Loucy (cell line): ENCODE results near the gene SDF2L1.

Source experiments
- H2AFZ ChIP-seq: fragments of 200-600 bp; sonication (generic); 2 replicates; pipeline ENCODE4 v1.6.0; 2016; ENCODE audit warnings: antibody characterized with exemption, mild to moderate bottlenecking, low read length, moderate library complexity
- H3F3A ChIP-seq: fragments of 200-600 bp; 2 replicates; pipeline ENCODE4 v1.6.0; 2016; ENCODE audit warnings: antibody characterized with exemption, low read depth, mild to moderate bottlenecking
- H3K27me3 ChIP-seq: fragments of 200-600 bp; sonication (generic); 2 replicates; pipeline ENCODE4 v1.6.1; 2014; ENCODE audit warnings: low read length, mild to moderate bottlenecking; ENCODE audit not compliant: insufficient read depth, poor library complexity, severe bottlenecking
- H3K36me3 ChIP-seq: fragments of 200-600 bp; sonication (generic); 2 replicates; pipeline ENCODE4 v1.6.1; 2016; ENCODE audit warnings: low read length; ENCODE audit not compliant: insufficient read depth
- H3K4me1 ChIP-seq: fragments of 200-600 bp; sonication (generic); 2 replicates; pipeline ENCODE4 v1.5.1; 2014; ENCODE audit warnings: low read length, mild to moderate bottlenecking; ENCODE audit not compliant: insufficient read depth, poor library complexity, severe bottlenecking
- H3K4me2 ChIP-seq: fragments of 200-600 bp; sonication (generic); 2 replicates; pipeline ENCODE4 v1.6.0; 2014; ENCODE audit warnings: antibody characterized with exemption, low read length, low read depth, mild to moderate bottlenecking; ENCODE audit not compliant: poor library complexity, severe bottlenecking
- H3K4me3 ChIP-seq: fragments of 200-600 bp; sonication (generic); 2 replicates; pipeline ENCODE4 v1.5.1; 2014; ENCODE audit warnings: low read length, mild to moderate bottlenecking, mixed read lengths; ENCODE audit not compliant: poor library complexity, severe bottlenecking
- H3K79me2 ChIP-seq: fragments of 200-600 bp; sonication (generic); 2 replicates; pipeline ENCODE4 v1.6.1; 2014; ENCODE audit warnings: low read length; ENCODE audit not compliant: insufficient read depth
- H3K9ac ChIP-seq: fragments of 200-600 bp; sonication (generic); 2 replicates; pipeline ENCODE4 v1.6.0; 2014; ENCODE audit warnings: mild to moderate bottlenecking, low read depth, low read length, moderate library complexity; ENCODE audit not compliant: poor library complexity, severe bottlenecking
- H3K9me2 ChIP-seq: fragments of 200-600 bp; sonication (generic); replicated peaks from 2 replicates; pipeline ENCODE4 v1.6.1; 2016; ENCODE audit warnings: low read depth, low read length, mixed read lengths
- H3K9me3 ChIP-seq: fragments of 200-600 bp; sonication (generic); 2 replicates; pipeline ENCODE4 v1.6.1; 2014; ENCODE audit warnings: mild to moderate bottlenecking, antibody characterized with exemption, low read length, low read depth; ENCODE audit not compliant: insufficient read depth
- H4K20me1 ChIP-seq: fragments of 200-600 bp; sonication (generic); 2 replicates; pipeline ENCODE4 v1.6.0; 2014; ENCODE audit warnings: antibody characterized with exemption, low read length, mild to moderate bottlenecking; ENCODE audit not compliant: insufficient read depth, poor library complexity, severe bottlenecking
- EZH2phosphoT487 ChIP-seq: fragments of 200-600 bp; IDR thresholded peaks from 2 replicates; pipeline ENCODE4 v1.6.1; 2018; ENCODE audit warnings: antibody characterized with exemption, mild to moderate bottlenecking, moderate library complexity, borderline replicate concordance
- TF ChIP-seq, protein P1 (sequence below): fragments of 200-600 bp; sonication (generic); conservative IDR thresholded peaks from 2 replicates; pipeline ENCODE4 v1.5.1; 2014; ENCODE audit warnings: mild to moderate bottlenecking, antibody characterized with exemption, low read length

SDF2L1 gene

DNA sequence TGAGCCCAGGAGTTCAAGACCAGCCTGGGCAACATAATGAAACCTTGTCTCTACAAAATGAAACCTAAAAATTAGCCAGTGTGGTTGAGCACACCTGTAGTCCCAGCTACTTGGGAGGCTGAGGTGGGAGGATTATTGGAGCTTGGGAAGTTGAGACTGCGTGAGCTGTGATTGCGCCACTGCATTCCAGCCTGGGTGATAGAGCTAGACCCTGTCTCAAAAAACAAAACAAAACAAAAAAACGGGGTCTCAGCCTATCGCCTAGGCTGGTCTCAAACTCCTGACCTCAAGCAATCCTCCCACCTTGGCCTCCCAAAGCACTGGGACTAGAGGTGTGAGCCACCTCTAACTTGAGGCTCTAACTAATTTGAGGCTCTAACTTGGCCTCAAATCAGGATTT, 37.3 kb downstream of the SDF2L1 start:
- no peak for TF ChIP-seq EZH2phosphoT487
- TF ChIP-seq, protein P1, sequence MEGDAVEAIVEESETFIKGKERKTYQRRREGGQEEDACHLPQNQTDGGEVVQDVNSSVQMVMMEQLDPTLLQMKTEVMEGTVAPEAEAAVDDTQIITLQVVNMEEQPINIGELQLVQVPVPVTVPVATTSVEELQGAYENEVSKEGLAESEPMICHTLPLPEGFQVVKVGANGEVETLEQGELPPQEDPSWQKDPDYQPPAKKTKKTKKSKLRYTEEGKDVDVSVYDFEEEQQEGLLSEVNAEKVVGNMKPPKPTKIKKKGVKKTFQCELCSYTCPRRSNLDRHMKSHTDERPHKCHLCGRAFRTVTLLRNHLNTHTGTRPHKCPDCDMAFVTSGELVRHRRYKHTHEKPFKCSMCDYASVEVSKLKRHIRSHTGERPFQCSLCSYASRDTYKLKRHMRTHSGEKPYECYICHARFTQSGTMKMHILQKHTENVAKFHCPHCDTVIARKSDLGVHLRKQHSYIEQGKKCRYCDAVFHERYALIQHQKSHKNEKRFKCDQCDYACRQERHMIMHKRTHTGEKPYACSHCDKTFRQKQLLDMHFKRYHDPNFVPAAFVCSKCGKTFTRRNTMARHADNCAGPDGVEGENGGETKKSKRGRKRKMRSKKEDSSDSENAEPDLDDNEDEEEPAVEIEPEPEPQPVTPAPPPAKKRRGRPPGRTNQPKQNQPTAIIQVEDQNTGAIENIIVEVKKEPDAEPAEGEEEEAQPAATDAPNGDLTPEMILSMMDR = no peak
- no peaks in the 10 kb centered on the region for H3K27me3 ChIP-seq
- H3K9me3 ChIP-seq = no peaks in the 10 kb centered on the region
- H3K9ac ChIP-seq = no peak overlapping the region
- no peaks in the 10 kb centered on the region for H3K9me2 ChIP-seq
- no peaks in the 10 kb centered on the region for H3K79me2 ChIP-seq
- no peak overlapping the region for H2AFZ ChIP-seq
- H3K4me3 ChIP-seq = no peak overlapping the region
- no peaks in the 10 kb centered on the region for H3K4me1 ChIP-seq
- peaks cover 24% of the 10 kb centered on the region; the same call in 1 of the 2 replicates for H3K36me3 ChIP-seq
- no peak overlapping the region for H3K4me2 ChIP-seq
- H4K20me1 ChIP-seq = no peaks in the 10 kb centered on the region
- no peaks in the 10 kb centered on the region for H3F3A ChIP-seq

GRCh38 chr22:21680830-21681565, 38.9 kb downstream of the SDF2L1 start:
- Histone ChIP-seq H3F3A (no peaks in the 10 kb centered on the region), H3K9me3 (no peaks in the 10 kb centered on the region), H3K79me2 (no peaks in the 10 kb centered on the region), H3K9me2 (no peaks in the 10 kb centered on the region), H3K9ac (no peak overlapping the region), H3K27me3 (no peaks in the 10 kb centered on the region), H3K4me3 (no peak overlapping the region), H3K4me1 (no peaks in the 10 kb centered on the region), H3K4me2 (no peak overlapping the region), H3K36me3 (peaks cover 20% of the 10 kb centered on the region; the same call in 1 of the 2 replicates), H4K20me1 (no peaks in the 10 kb centered on the region), H2AFZ (no peak overlapping the region)
- TF ChIP-seq EZH2phosphoT487 = no peak
- TF ChIP-seq, protein P1 = no peak

DNA sequence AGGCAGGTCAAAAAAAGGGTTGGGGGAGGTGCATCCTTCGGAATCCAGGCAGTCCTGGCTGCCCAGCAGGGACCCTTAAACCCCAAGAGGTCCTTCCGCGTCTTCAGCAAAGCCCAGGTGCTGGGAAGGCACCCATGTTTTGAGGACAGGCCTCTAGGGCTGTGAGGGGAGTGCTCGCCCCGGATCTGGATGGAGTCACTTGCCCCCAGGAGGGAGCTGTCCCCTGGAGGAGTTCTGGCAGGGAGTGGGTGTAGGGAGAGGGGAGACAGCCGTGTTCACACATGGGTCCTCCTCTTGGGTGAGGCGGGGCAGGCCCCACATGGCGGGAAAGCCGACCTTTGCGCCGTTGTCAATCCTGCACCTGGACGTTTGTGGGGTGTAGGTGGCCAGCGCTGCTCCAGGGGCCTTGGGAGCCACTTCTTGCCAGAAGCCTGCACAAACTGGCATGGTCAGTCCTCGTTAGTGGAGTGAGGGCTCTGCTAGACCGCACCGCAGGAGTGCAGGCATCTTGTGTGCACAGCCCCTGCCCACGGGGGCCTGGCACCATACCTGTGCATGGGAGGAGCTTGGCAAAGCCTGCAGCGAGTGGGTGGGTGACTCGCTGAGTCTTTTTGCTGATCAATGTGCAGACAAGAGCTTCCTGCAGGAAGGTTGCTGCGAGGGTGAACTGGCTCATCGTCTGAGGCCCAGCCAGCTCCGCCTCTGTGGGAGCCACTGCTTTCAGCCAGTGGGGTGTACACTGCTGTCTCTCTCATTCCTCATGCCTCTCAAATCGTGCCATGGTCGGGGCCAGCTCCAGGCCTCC, 39.7 kb downstream of the SDF2L1 start:
- Histone ChIP-seq H3K9ac (no peak overlapping the region), H3K4me2 (no peak overlapping the region), H4K20me1 (no peaks in the 10 kb centered on the region), H3K9me3 (no peaks in the 10 kb centered on the region), H3K4me3 (no peak overlapping the region), H3K27me3 (no peaks in the 10 kb centered on the region), H3K36me3 (peaks cover 22% of the 10 kb centered on the region; the same call in 1 of the 2 replicates), H3K4me1 (no peaks in the 10 kb centered on the region), H3F3A (no peaks in the 10 kb centered on the region), H3K79me2 (no peaks in the 10 kb centered on the region), H3K9me2 (no peaks in the 10 kb centered on the region), H2AFZ (no peak overlapping the region)
- TF ChIP-seq, protein P1 = no peak
- no peak for TF ChIP-seq EZH2phosphoT487
